ENCODE data around the gene NFATC2. TPM values are rescaled to one million over a fixed set of nuclear protein-coding genes. Genes with fewer than 3 reads are reported as not detected.

Gene NFATC2
- total and polyA plus RNA-seq, 7 donors, result 1.4 to 16.9 (median 5.0) TPM

DNA sequence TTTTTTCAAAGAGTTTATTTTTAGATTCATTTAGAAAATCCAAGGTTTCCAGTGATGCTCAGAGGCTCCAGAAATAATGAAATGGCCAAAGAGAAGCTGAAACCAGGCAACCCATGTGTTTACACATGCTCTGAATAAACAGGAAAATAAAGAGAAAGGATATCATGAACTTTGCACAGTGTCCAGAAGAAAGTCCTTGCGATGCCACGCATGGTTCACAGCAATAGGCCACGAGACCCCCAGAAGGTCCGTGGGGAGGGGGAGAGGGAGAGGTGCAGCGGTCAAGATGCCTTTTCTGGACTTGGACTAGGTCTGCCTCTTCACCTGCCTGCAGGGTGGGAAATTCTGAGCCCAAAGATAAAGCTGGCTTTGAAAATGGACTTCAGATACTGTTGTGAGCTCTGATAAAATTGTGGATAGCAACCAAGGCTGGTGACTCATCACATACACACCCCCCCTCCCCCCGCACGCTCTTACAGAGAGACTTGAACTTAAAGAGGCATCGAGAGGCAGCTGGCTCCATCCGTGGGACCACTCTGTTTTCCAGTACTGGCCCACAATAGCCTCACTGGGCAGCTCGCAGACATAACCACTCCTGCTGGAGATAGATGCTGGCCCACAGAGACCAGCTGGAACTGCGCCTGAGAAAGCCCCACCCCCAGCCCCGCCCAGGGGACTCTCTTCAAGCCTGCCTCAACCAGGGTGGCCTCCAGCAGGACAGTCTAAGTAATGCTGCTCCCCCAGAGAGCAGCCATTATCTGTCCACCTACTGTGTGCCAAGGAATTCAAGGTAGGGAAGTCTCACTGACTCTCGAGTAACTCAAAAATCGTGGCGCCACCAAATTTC, 21.2 kb upstream of the NFATC2 start:
- peaks cover 0 to 57% (median 49%) of the 10 kb centered on the region in 4 donors for H3K4me1 ChIP-seq
- intact Hi-C loops (cut with DNase I), result loop anchor here (2.0 kb wide), 2 partner anchors 31 to 117 kb away; no protein-coding TSS in a partner anchor
- 25 to 40% methylated on average over 15 of the region's 15 CpGs for WGBS, 2 donors
- peak overlapping the region in 3 of 4 donors; percentile 45 to 57 (median 53) for H3K4me3 ChIP-seq
- no peak for TF ChIP-seq POLR2A (IDR thresholded peaks at IDR 0.05)
- no peak for TF ChIP-seq EP300 (IDR thresholded peaks at IDR 0.05)
- peak in 3 of 4 donors; percentile 14 to 35 (median 22) for TF ChIP-seq POLR2AphosphoS5 (IDR thresholded peaks at IDR 0.05)
- TF ChIP-seq, protein P1, sequence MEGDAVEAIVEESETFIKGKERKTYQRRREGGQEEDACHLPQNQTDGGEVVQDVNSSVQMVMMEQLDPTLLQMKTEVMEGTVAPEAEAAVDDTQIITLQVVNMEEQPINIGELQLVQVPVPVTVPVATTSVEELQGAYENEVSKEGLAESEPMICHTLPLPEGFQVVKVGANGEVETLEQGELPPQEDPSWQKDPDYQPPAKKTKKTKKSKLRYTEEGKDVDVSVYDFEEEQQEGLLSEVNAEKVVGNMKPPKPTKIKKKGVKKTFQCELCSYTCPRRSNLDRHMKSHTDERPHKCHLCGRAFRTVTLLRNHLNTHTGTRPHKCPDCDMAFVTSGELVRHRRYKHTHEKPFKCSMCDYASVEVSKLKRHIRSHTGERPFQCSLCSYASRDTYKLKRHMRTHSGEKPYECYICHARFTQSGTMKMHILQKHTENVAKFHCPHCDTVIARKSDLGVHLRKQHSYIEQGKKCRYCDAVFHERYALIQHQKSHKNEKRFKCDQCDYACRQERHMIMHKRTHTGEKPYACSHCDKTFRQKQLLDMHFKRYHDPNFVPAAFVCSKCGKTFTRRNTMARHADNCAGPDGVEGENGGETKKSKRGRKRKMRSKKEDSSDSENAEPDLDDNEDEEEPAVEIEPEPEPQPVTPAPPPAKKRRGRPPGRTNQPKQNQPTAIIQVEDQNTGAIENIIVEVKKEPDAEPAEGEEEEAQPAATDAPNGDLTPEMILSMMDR (IDR thresholded peaks at IDR 0.05), result no peak
- H3K27ac ChIP-seq, result peak overlapping the region; percentile 83 to 92 (median 86)
- DNase-seq, result peak; percentile 86
- no peaks in the 10 kb centered on the region for H3K27me3 ChIP-seq
- no peaks in the 10 kb centered on the region for H3K9me3 ChIP-seq
- no peaks in the 10 kb centered on the region for H3K36me3 ChIP-seq

DNA sequence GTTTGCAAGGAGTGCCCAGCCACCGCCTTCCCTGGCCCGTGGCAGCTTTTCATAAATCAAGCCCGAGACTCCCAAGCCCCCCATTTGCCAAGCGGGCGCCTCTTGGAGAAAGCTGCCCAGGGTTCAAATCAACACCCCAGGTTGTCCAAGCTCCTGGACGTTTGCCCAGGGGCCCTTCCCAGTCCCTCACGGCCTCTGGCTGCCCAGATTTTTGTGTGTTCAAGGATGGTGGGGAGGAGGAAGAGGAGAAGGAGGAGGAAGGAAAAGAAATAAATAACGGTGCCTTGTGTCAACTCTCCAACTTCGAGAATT, 20.6 kb upstream of the NFATC2 start:
- peaks cover 0 to 57% (median 49%) of the 10 kb centered on the region in 4 donors for H3K4me1 ChIP-seq
- TF ChIP-seq, protein P1 (IDR thresholded peaks at IDR 0.05), result no peak
- no peak for TF ChIP-seq EP300 (IDR thresholded peaks at IDR 0.05)
- TF ChIP-seq POLR2AphosphoS5 (IDR thresholded peaks at IDR 0.05), result no peak
- no peak for TF ChIP-seq POLR2A (IDR thresholded peaks at IDR 0.05)
- no peak for DNase-seq
- 2% methylated on average over 9 of the region's 9 CpGs for WGBS, 2 donors
- H3K4me3 ChIP-seq, result peak overlapping the region; percentile 20 to 57 (median 49)
- no peaks in the 10 kb centered on the region for H3K9me3 ChIP-seq
- H3K27me3 ChIP-seq, result no peaks in the 10 kb centered on the region
- intact Hi-C loops (cut with DNase I), result loop anchor here (2.0 kb wide), 2 partner anchors 32 to 116 kb away; no protein-coding TSS in a partner anchor
- H3K27ac ChIP-seq, result peak overlapping the region; percentile 83 to 92 (median 86)
- H3K36me3 ChIP-seq, result no peaks in the 10 kb centered on the region

DNA sequence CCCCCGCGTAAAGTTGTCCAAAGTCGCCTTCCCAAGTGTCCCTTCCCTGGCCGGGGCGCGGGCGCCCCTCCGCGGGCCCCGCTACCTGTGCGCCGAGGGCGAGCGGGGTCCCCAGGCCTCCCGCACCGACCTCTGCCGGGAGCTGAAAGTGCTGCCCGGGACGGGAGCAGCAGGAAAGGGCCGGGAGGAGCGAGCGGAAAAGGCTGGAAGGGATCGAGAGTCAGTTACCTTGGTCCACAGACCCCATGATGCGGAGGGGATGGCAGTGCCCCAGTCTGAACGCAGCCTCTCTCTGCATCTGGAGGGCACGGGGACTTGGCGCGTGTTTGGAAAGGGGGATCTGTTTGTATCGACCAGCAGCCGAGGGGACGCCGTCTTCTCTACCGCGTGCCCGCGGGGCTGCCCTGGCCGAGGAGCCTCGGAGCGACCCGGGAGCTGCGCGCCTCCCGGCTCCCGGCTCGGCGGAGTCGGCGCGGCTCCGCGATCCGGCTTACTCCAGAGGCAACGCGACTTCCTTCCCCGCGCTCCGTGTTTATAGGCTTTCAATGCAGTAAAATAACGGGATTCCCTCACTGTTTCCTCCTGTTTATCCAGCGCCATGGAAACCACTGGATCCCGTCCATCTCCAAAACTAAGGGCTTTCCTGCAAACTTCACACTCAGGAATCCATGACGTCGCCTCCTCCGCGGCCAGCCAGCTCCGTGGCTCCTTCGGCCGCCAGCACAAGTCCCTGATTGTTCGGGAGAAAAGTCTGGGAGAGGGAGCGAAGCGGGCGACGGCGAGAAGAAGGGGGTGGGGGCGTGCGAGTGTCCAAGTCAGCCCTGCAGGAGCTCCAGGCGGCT, 20.0 kb upstream of the NFATC2 start:
- no peaks in the 10 kb centered on the region for H3K27me3 ChIP-seq
- H3K9me3 ChIP-seq, result no peaks in the 10 kb centered on the region
- peak overlapping the region; percentile 20 to 57 (median 49) for H3K4me3 ChIP-seq
- peaks cover 0 to 57% (median 49%) of the 10 kb centered on the region in 4 donors for H3K4me1 ChIP-seq
- DNase-seq, result peak; percentile 94
- H3K36me3 ChIP-seq, result no peaks in the 10 kb centered on the region
- TF ChIP-seq POLR2AphosphoS5 (IDR thresholded peaks at IDR 0.05) (peak; percentile 33 to 91 (median 84)), POLR2A (IDR thresholded peaks at IDR 0.05) (peak; percentile 17 to 33), EP300 (IDR thresholded peaks at IDR 0.05) (no peak)
- TF ChIP-seq, protein P1 (IDR thresholded peaks at IDR 0.05), result no peak
- intact Hi-C loops (cut with DNase I), result loop anchor here (2.0 kb wide), 2 partner anchors 32 to 116 kb away; no protein-coding TSS in a partner anchor
- peak overlapping the region; percentile 83 to 92 (median 86) for H3K27ac ChIP-seq
- 1 to 2% methylated on average over 76 of the region's 76 CpGs for WGBS, 2 donors

DNA sequence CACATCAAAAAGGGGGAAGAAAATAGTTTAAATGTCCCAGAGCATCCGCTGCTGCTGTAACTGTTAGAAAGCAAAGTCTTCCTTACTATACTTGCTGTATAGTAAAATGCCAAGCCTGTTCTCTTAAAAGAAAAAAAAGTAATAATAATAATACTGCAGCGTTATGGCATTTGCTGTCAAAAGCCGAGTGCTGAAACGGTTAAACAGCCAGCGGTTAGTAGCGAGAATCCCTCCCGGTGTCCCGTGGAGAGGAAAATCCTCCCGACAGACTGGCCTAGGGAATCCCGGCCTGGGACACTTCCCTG, 19.5 kb upstream of the NFATC2 start:
- H3K4me3 ChIP-seq, result peak overlapping the region; percentile 20 to 57 (median 49)
- peaks cover 0 to 57% (median 49%) of the 10 kb centered on the region in 4 donors for H3K4me1 ChIP-seq
- DNase-seq, result no peak
- 0% methylated on average over 10 of the region's 10 CpGs for WGBS, 2 donors
- no peaks in the 10 kb centered on the region for H3K9me3 ChIP-seq
- no peaks in the 10 kb centered on the region for H3K27me3 ChIP-seq
- H3K36me3 ChIP-seq, result no peaks in the 10 kb centered on the region
- TF ChIP-seq, protein P1 (IDR thresholded peaks at IDR 0.05), result no peak
- no peak for TF ChIP-seq EP300 (IDR thresholded peaks at IDR 0.05)
- intact Hi-C loops (cut with DNase I), result loop anchor here (2.0 kb wide), 2 partner anchors 33 to 115 kb away; no protein-coding TSS in a partner anchor
- H3K27ac ChIP-seq, result peak overlapping the region; percentile 83 to 92 (median 86)
